Panc1 (cell line): Measurements from ENCODE around the gene SHROOM2.

Experiments
- TCF7L2 ChIP-seq: IDR thresholded peaks from 2 replicates; pipeline ENCODE4 v1.6.1; 2011; ENCODE audit warnings: mild to moderate bottlenecking, low read depth, low read length, inconsistent platforms
- TF ChIP-seq, protein P1 (sequence below): fragments of 450-650 bp; IDR thresholded peaks from 2 replicates; pipeline ENCODE4 v1.5.1; 2017; ENCODE audit warnings: mild to moderate bottlenecking
- TF ChIP-seq, protein P2 (sequence below), 2 experiments: IDR thresholded peaks; 2 replicates each; pipeline ENCODE4 v1.6.1; 2011 to 2012; ENCODE audit warnings: low read depth in 2 of 2, control low read depth in 1 of 2, low read length in 1 of 2, mild to moderate bottlenecking in 1 of 2, moderate library complexity in 1 of 2; ENCODE audit not compliant: insufficient read depth in 1 of 2

DNA sequence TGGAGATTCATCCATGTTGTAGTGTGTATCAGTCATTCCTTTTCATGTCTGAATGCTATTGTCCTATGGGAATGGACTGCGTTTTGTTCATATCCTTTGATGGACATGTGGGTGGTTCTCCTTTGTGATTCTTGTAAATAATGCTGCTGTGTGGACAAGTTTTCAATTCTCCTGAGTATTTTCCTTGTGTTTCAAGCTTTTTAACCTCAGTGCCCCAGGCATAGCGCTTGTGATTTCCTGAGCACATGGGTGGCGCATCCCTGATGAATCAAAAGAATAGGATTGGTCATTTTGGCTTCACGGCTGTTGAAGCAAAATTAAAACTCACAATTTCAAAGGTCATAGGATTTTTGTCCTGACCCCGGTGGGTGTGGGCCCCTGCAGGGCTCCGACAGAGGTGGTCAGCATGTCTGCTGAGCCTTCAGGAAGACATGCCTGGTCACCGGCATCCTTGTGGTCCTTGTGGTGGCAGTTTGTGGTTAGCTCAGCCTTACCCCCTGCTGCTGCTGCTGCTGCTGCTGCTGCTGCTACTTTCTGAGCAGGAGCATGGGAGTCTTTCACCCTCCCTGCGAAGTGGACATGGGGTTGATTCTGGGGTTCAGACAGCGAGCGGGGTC lies 30.0 kb downstream of the SHROOM2 start:
- TF ChIP-seq, protein P1, sequence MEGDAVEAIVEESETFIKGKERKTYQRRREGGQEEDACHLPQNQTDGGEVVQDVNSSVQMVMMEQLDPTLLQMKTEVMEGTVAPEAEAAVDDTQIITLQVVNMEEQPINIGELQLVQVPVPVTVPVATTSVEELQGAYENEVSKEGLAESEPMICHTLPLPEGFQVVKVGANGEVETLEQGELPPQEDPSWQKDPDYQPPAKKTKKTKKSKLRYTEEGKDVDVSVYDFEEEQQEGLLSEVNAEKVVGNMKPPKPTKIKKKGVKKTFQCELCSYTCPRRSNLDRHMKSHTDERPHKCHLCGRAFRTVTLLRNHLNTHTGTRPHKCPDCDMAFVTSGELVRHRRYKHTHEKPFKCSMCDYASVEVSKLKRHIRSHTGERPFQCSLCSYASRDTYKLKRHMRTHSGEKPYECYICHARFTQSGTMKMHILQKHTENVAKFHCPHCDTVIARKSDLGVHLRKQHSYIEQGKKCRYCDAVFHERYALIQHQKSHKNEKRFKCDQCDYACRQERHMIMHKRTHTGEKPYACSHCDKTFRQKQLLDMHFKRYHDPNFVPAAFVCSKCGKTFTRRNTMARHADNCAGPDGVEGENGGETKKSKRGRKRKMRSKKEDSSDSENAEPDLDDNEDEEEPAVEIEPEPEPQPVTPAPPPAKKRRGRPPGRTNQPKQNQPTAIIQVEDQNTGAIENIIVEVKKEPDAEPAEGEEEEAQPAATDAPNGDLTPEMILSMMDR = no peak
- TF ChIP-seq TCF7L2 = no peak
- TF ChIP-seq, protein P2, sequence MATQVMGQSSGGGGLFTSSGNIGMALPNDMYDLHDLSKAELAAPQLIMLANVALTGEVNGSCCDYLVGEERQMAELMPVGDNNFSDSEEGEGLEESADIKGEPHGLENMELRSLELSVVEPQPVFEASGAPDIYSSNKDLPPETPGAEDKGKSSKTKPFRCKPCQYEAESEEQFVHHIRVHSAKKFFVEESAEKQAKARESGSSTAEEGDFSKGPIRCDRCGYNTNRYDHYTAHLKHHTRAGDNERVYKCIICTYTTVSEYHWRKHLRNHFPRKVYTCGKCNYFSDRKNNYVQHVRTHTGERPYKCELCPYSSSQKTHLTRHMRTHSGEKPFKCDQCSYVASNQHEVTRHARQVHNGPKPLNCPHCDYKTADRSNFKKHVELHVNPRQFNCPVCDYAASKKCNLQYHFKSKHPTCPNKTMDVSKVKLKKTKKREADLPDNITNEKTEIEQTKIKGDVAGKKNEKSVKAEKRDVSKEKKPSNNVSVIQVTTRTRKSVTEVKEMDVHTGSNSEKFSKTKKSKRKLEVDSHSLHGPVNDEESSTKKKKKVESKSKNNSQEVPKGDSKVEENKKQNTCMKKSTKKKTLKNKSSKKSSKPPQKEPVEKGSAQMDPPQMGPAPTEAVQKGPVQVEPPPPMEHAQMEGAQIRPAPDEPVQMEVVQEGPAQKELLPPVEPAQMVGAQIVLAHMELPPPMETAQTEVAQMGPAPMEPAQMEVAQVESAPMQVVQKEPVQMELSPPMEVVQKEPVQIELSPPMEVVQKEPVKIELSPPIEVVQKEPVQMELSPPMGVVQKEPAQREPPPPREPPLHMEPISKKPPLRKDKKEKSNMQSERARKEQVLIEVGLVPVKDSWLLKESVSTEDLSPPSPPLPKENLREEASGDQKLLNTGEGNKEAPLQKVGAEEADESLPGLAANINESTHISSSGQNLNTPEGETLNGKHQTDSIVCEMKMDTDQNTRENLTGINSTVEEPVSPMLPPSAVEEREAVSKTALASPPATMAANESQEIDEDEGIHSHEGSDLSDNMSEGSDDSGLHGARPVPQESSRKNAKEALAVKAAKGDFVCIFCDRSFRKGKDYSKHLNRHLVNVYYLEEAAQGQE (IDR thresholded peaks at IDR 0.05; ENCODE audit: insufficient read depth in 1 of 2, low read depth in 2 of 2, low read length in 1 of 2) = no peak
